HG03442 (cell line): Measurements from ENCODE around the gene FHOD3.

ENCODE experiments used
- ATAC-seq: cut with Tn5 transposase; IDR thresholded peaks from one replicate; pipeline ENCODE4 v1.9.1; 2021; ENCODE audit warnings: mild to moderate bottlenecking, moderate library complexity; ENCODE audit not compliant: unreplicated experiment

Gene FHOD3

GRCh38 chr18:36465276-36465675, 167.8 kb downstream of the FHOD3 start:
- ATAC-seq = no peak

- no peak for ATAC-seq
These were observed 168.5 kb downstream of the FHOD3 start for GRCh38 chr18:36465970-36466369.

- ATAC-seq = no peak
These were observed 170.1 kb downstream of the FHOD3 start for GRCh38 chr18:36467614-36468013.

- ATAC-seq = no peak
These were observed 170.6 kb downstream of the FHOD3 start for GRCh38 chr18:36468161-36468560.

- ATAC-seq = no peak
These were observed 171.9 kb downstream of the FHOD3 start for GRCh38 chr18:36469461-36469860.

- no peak for ATAC-seq
These were observed 173.4 kb downstream of the FHOD3 start for GRCh38 chr18:36470896-36471295.

- no peak for ATAC-seq
These were observed 173.9 kb downstream of the FHOD3 start for GRCh38 chr18:36471393-36471792.

- ATAC-seq = no peak
These were observed 178.9 kb downstream of the FHOD3 start for GRCh38 chr18:36476433-36476832.

- no peak for ATAC-seq
These were observed 180.3 kb downstream of the FHOD3 start for GRCh38 chr18:36477776-36478175.

- ATAC-seq = no peak
These were observed 183.7 kb downstream of the FHOD3 start for GRCh38 chr18:36481201-36481657.

- ATAC-seq = no peak
These were observed 184.4 kb downstream of the FHOD3 start for GRCh38 chr18:36481935-36482334.

- no peak for ATAC-seq
These were observed 187.1 kb downstream of the FHOD3 start for GRCh38 chr18:36484591-36484990.

GRCh38 chr18:36485772-36486171, 188.3 kb downstream of the FHOD3 start:
- no peak for ATAC-seq

- ATAC-seq = no peak
These were observed 190.6 kb downstream of the FHOD3 start for GRCh38 chr18:36488131-36488530.

GRCh38 chr18:36490897-36491296, 193.4 kb downstream of the FHOD3 start:
- no peak for ATAC-seq

GRCh38 chr18:36492604-36493329, 195.3 kb downstream of the FHOD3 start:
- ATAC-seq = no peak

GRCh38 chr18:36493349-36494159, 196.0 kb downstream of the FHOD3 start:
- no peak for ATAC-seq

GRCh38 chr18:36494160-36494437, 196.6 kb downstream of the FHOD3 start:
- no peak for ATAC-seq

GRCh38 chr18:36496022-36496421, 198.5 kb downstream of the FHOD3 start:
- peak; percentile 65 for ATAC-seq

- peak; percentile 79 for ATAC-seq
These were observed 202.4 kb downstream of the FHOD3 start for GRCh38 chr18:36499938-36500337.

- ATAC-seq = no peak
These were observed 203.6 kb downstream of the FHOD3 start for GRCh38 chr18:36501100-36501499.

GRCh38 chr18:36503477-36503876, 206.0 kb downstream of the FHOD3 start:
- ATAC-seq = no peak
